Measurements from ENCODE around the gene BORCS5. TPM values are rescaled to one million over a fixed set of nuclear protein-coding genes. Genes with fewer than 3 reads are reported as not detected.
"Not testable (repeated sequence)": the region's sequence is repeated elsewhere in the genome, so short reads cannot be mapped to it uniquely, and the experiment has no call there.

Gene BORCS5
- total RNA-seq (2014; rRNA removed; shearing (Covaris generic)), result 7.4 and 7.5 TPM in 2 replicates

- Histone ChIP-seq H3K4me3 (ENCODE audit: insufficient read depth, low read depth, low read length) (peak within 1 kb of the TSS; percentile 92), H3K27me3 (ENCODE audit: control insufficient read depth, insufficient read depth, low read length) (no peaks in the 10 kb centered on the region), H3K36me3 (replicated peaks; ENCODE audit: control insufficient read depth, insufficient read depth, low read length) (no peaks in the 10 kb centered on the region)
- DNase-seq, result peak; percentile 96
Observed at GRCh38 chr12:12356896-12357718, at the start of gene BORCS5. TSS of gene BORCS5 (plus strand) at chr12:12357078. CDS start at chr12:12357452, 374 bp downstream.

GRCh38 chr12:12310695-12311094 is 46.2 kb upstream of the BORCS5 start:
- DNase-seq; H3K4me3 ChIP-seq (ENCODE audit: insufficient read depth, low read depth, low read length); H3K36me3 ChIP-seq (replicated peaks; ENCODE audit: control insufficient read depth, insufficient read depth, low read length); H3K27me3 ChIP-seq (ENCODE audit: control insufficient read depth, insufficient read depth, low read length): not testable (repeated sequence)

- no peak for DNase-seq
- no peaks in the 10 kb centered on the region for H3K27me3 ChIP-seq (ENCODE audit: control insufficient read depth, insufficient read depth, low read length)
- H3K36me3 ChIP-seq (replicated peaks; ENCODE audit: control insufficient read depth, insufficient read depth, low read length), result no peaks in the 10 kb centered on the region
- no peak overlapping the region for H3K4me3 ChIP-seq (ENCODE audit: insufficient read depth, low read depth, low read length)
Observed at GRCh38 chr12:12315838-12316237, 41.0 kb upstream of the BORCS5 start.

GRCh38 chr12:12319451-12320183 is 37.3 kb upstream of the BORCS5 start:
- DNase-seq, result peak; percentile 58
- Histone ChIP-seq H3K36me3 (replicated peaks; ENCODE audit: control insufficient read depth, insufficient read depth, low read length) (no peaks in the 10 kb centered on the region), H3K4me3 (ENCODE audit: insufficient read depth, low read depth, low read length) (no peak overlapping the region), H3K27me3 (ENCODE audit: control insufficient read depth, insufficient read depth, low read length) (no peaks in the 10 kb centered on the region)

GRCh38 chr12:12323118-12323517 is 33.8 kb upstream of the BORCS5 start:
- DNase-seq, result no peak
- H3K27me3 ChIP-seq (ENCODE audit: control insufficient read depth, insufficient read depth, low read length), result no peaks in the 10 kb centered on the region
- no peaks in the 10 kb centered on the region for H3K36me3 ChIP-seq (replicated peaks; ENCODE audit: control insufficient read depth, insufficient read depth, low read length)
- H3K4me3 ChIP-seq (ENCODE audit: insufficient read depth, low read depth, low read length), result no peak overlapping the region

- Histone ChIP-seq H3K27me3 (ENCODE audit: control insufficient read depth, insufficient read depth, low read length) (no peaks in the 10 kb centered on the region), H3K4me3 (ENCODE audit: insufficient read depth, low read depth, low read length) (no peak overlapping the region), H3K36me3 (replicated peaks; ENCODE audit: control insufficient read depth, insufficient read depth, low read length) (no peaks in the 10 kb centered on the region)
- no peak for DNase-seq
Observed at GRCh38 chr12:12323591-12323990, 33.3 kb upstream of the BORCS5 start.

- no peak overlapping the region for H3K4me3 ChIP-seq (ENCODE audit: insufficient read depth, low read depth, low read length)
- no peaks in the 10 kb centered on the region for H3K27me3 ChIP-seq (ENCODE audit: control insufficient read depth, insufficient read depth, low read length)
- no peaks in the 10 kb centered on the region for H3K36me3 ChIP-seq (replicated peaks; ENCODE audit: control insufficient read depth, insufficient read depth, low read length)
- no peak for DNase-seq
Observed at GRCh38 chr12:12326262-12326661, 30.6 kb upstream of the BORCS5 start.

- DNase-seq, result peak; percentile 66
- Histone ChIP-seq H3K27me3 (ENCODE audit: control insufficient read depth, insufficient read depth, low read length) (no peaks in the 10 kb centered on the region), H3K36me3 (replicated peaks; ENCODE audit: control insufficient read depth, insufficient read depth, low read length) (no peaks in the 10 kb centered on the region), H3K4me3 (ENCODE audit: insufficient read depth, low read depth, low read length) (no peak overlapping the region)
Observed at GRCh38 chr12:12327802-12328201, 29.1 kb upstream of the BORCS5 start.

- Histone ChIP-seq H3K27me3 (ENCODE audit: control insufficient read depth, insufficient read depth, low read length) (no peaks in the 10 kb centered on the region), H3K36me3 (replicated peaks; ENCODE audit: control insufficient read depth, insufficient read depth, low read length) (no peaks in the 10 kb centered on the region), H3K4me3 (ENCODE audit: insufficient read depth, low read depth, low read length) (no peak overlapping the region)
- DNase-seq, result peak; percentile 76
Observed at GRCh38 chr12:12331244-12331771, 25.6 kb upstream of the BORCS5 start.

GRCh38 chr12:12331896-12332295 is 25.0 kb upstream of the BORCS5 start:
- Histone ChIP-seq H3K4me3 (ENCODE audit: insufficient read depth, low read depth, low read length) (no peak overlapping the region), H3K27me3 (ENCODE audit: control insufficient read depth, insufficient read depth, low read length) (no peaks in the 10 kb centered on the region), H3K36me3 (replicated peaks; ENCODE audit: control insufficient read depth, insufficient read depth, low read length) (no peaks in the 10 kb centered on the region)
- DNase-seq, result no peak

GRCh38 chr12:12333407-12334366 is 23.2 kb upstream of the BORCS5 start:
- Histone ChIP-seq H3K4me3 (ENCODE audit: insufficient read depth, low read depth, low read length) (no peak overlapping the region), H3K27me3 (ENCODE audit: control insufficient read depth, insufficient read depth, low read length) (no peaks in the 10 kb centered on the region), H3K36me3 (replicated peaks; ENCODE audit: control insufficient read depth, insufficient read depth, low read length) (no peaks in the 10 kb centered on the region)
- DNase-seq, result no peak

- no peaks in the 10 kb centered on the region for H3K27me3 ChIP-seq (ENCODE audit: control insufficient read depth, insufficient read depth, low read length)
- DNase-seq, result peak; percentile 79
- H3K36me3 ChIP-seq (replicated peaks; ENCODE audit: control insufficient read depth, insufficient read depth, low read length), result no peaks in the 10 kb centered on the region
- no peak overlapping the region for H3K4me3 ChIP-seq (ENCODE audit: insufficient read depth, low read depth, low read length)
Observed at GRCh38 chr12:12334367-12335040, 22.4 kb upstream of the BORCS5 start.

GRCh38 chr12:12336049-12336411 is 20.8 kb upstream of the BORCS5 start:
- no peak for DNase-seq
- Histone ChIP-seq H3K27me3 (ENCODE audit: control insufficient read depth, insufficient read depth, low read length) (no peaks in the 10 kb centered on the region), H3K4me3 (ENCODE audit: insufficient read depth, low read depth, low read length) (no peak overlapping the region), H3K36me3 (replicated peaks; ENCODE audit: control insufficient read depth, insufficient read depth, low read length) (no peaks in the 10 kb centered on the region)

- no peak for DNase-seq
- Histone ChIP-seq H3K27me3 (ENCODE audit: control insufficient read depth, insufficient read depth, low read length) (no peaks in the 10 kb centered on the region), H3K36me3 (replicated peaks; ENCODE audit: control insufficient read depth, insufficient read depth, low read length) (no peaks in the 10 kb centered on the region), H3K4me3 (ENCODE audit: insufficient read depth, low read depth, low read length) (no peak overlapping the region)
Observed at GRCh38 chr12:12336511-12336910, 20.4 kb upstream of the BORCS5 start.
